ENCODE measurements around the gene GRIP1.
A peak's percentile ranks its signal among the peaks of the same experiment; 100 is the strongest.

GRIP1 gene

GRCh38 chr12:66694666-66695613 lies 16.1 kb upstream of the GRIP1 start:
- Histone ChIP-seq H3K36me3 (no peaks in the 10 kb centered on the region), H3K4me1 (no peaks in the 10 kb centered on the region), H3K27me3 (no peaks in the 10 kb centered on the region), H3K9me3 (no peaks in the 10 kb centered on the region), H3K4me3 (ENCODE audit: low read depth, low read length) (no peak overlapping the region)
- no peak for DNase-seq
- TF ChIP-seq, protein P1, sequence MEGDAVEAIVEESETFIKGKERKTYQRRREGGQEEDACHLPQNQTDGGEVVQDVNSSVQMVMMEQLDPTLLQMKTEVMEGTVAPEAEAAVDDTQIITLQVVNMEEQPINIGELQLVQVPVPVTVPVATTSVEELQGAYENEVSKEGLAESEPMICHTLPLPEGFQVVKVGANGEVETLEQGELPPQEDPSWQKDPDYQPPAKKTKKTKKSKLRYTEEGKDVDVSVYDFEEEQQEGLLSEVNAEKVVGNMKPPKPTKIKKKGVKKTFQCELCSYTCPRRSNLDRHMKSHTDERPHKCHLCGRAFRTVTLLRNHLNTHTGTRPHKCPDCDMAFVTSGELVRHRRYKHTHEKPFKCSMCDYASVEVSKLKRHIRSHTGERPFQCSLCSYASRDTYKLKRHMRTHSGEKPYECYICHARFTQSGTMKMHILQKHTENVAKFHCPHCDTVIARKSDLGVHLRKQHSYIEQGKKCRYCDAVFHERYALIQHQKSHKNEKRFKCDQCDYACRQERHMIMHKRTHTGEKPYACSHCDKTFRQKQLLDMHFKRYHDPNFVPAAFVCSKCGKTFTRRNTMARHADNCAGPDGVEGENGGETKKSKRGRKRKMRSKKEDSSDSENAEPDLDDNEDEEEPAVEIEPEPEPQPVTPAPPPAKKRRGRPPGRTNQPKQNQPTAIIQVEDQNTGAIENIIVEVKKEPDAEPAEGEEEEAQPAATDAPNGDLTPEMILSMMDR (IDR thresholded peaks at IDR 0.05; ENCODE audit: low read depth, low read length), result no peak

DNA sequence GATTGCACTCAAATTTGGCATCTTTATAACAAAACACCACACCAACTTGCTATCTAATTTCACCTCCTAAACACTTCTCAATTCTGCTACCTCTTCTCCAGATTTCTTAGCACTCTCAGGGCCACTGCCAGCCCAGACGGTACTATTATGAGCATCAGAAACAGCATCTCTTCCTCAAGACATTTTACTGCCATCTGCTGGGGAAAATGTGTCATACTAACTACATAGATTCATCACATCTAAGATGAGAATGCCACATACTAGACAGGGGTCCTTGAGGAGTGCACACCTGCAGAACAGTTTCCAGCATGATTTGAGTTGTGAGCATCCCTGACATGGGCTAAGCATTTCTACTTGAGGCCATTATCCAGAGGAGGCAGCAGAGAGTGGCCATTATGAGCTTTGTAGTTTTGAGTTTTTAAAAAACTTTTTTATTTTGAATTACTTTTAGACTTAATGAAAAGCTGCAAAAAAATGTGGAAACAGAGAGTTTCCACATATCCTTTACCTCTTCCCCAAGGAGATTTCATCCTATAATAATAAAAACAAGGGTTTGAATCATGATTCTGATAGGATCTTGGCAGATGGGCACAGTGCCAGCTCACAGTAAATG lies 15.1 kb upstream of the GRIP1 start:
- TF ChIP-seq, protein P1 (IDR thresholded peaks at IDR 0.05; ENCODE audit: low read depth, low read length), result peak; percentile 65
- Histone ChIP-seq H3K9me3 (no peaks in the 10 kb centered on the region), H3K27me3 (no peaks in the 10 kb centered on the region), H3K4me1 (no peaks in the 10 kb centered on the region), H3K4me3 (ENCODE audit: low read depth, low read length) (no peak overlapping the region), H3K36me3 (no peaks in the 10 kb centered on the region)
- DNase-seq, result peak; percentile 20

DNA sequence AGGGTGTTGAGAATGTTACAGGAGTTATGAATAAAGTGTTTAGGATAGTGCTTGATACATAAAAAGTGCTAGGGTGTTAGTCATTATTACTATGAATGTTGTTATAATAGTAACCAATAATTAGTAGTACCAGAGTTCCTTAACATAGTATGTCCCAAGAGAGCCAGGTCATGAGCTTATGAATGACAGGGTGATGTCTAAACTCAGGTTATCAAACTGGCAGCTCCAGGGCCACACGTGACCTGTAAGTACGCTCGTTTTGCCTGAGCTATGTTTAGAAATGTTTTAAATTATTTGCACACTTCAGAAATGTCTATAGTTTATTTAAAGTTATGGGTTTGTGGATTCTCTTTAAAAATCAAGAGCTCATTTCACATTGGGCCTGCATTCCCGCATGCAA lies 14.1 kb upstream of the GRIP1 start:
- Histone ChIP-seq H3K4me1 (no peaks in the 10 kb centered on the region), H3K4me3 (ENCODE audit: low read depth, low read length) (no peak overlapping the region), H3K9me3 (no peaks in the 10 kb centered on the region), H3K36me3 (no peaks in the 10 kb centered on the region), H3K27me3 (no peaks in the 10 kb centered on the region)
- no peak for DNase-seq
- TF ChIP-seq, protein P1 (IDR thresholded peaks at IDR 0.05; ENCODE audit: low read depth, low read length), result no peak

DNA sequence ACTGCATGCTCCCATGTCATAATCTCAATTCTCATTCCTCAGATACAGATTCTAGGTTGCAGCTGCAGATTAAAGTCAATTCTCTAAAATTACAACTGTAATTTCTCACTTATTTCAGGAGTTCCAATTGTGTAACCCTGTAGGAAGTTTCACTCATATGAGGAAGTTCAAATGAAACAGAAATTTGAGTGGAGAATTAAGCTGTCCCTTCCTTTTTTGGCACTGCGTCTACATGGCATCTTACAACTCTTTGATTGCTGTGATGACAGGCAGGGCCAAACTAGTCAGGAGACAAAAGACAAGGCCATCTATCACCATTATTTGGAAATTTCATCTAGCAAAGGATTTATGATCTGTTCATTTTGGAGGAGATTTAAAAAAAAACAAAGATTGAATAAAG lies 13.3 kb upstream of the GRIP1 start:
- Histone ChIP-seq H3K4me1 (no peaks in the 10 kb centered on the region), H3K27me3 (no peaks in the 10 kb centered on the region), H3K4me3 (ENCODE audit: low read depth, low read length) (no peak overlapping the region), H3K9me3 (no peaks in the 10 kb centered on the region), H3K36me3 (no peaks in the 10 kb centered on the region)
- no peak for DNase-seq
- TF ChIP-seq, protein P1 (IDR thresholded peaks at IDR 0.05; ENCODE audit: low read depth, low read length), result no peak

- H3K4me3 ChIP-seq (ENCODE audit: low read depth, low read length), result no peak overlapping the region
- no peaks in the 10 kb centered on the region for H3K36me3 ChIP-seq
- H3K9me3 ChIP-seq, result no peaks in the 10 kb centered on the region
- DNase-seq, result peak; percentile 29
- H3K4me1 ChIP-seq, result no peaks in the 10 kb centered on the region
- TF ChIP-seq, protein P1 (IDR thresholded peaks at IDR 0.05; ENCODE audit: low read depth, low read length), result peak; percentile 47
- no peaks in the 10 kb centered on the region for H3K27me3 ChIP-seq
Observed at GRCh38 chr12:66688846-66689439, 10.1 kb upstream of the GRIP1 start.

Data from BE2C (cell line).